ENCODE measurements around the gene PGAP3.

The PGAP3 gene

GRCh38 chr17:39639043-39639442 is 48.8 kb downstream of the PGAP3 start:
- DNase-seq (ENCODE audit: low read depth in 2 of 2): no peak

- no peak for DNase-seq (ENCODE audit: low read depth in 2 of 2)
Measured at GRCh38 chr17:39638317-39638716, 49.5 kb downstream of the PGAP3 start.

DNA sequence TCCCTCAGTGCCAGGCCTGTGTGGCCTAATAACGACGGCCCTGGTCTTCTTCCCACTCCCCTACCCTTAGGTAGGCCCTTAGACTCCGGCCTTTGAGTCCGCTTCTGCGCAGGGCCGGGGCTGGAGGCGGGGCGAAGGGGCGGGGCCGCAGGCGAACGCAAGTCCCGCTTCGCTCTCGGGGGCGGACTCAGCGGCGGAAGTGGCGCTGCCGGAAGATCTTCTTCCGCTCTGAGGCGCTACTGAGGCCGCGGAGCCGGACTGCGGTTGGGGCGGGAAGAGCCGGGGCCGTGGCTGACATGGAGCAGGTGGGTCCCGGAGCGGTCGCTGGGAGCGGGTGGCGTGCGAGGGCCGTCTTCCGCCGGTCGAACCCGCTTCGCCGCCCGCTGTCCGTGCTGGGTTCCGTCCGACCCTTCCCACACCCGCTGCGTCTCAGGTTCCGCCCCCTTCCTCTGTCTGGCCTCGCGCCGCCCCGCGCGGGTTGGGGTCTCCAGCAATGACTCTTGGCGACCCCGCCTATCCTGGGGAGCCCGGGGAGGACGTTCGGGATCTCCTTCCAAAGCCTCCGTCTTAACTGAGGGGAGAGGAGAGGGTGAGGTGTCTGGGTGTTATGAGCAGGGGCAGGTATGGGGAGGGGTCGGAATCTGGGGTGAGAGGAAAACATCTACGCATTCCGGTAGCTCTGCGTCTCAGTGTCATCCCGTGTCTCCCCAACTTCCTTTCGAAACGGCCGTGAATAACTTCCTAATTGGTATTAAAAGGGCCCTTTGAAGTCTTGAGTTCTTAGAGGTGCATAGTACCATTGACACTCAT is 50.7 kb downstream of the PGAP3 start, which contains the start of gene STARD3:
Gene STARD3 (plus strand): TSS at position 218 of the 810 bp plus-strand sequence. CDS start 16,388 bp downstream, outside the sequence.
- peak; percentile 82 to 93 for DNase-seq (ENCODE audit: low read depth in 2 of 2)

DNA sequence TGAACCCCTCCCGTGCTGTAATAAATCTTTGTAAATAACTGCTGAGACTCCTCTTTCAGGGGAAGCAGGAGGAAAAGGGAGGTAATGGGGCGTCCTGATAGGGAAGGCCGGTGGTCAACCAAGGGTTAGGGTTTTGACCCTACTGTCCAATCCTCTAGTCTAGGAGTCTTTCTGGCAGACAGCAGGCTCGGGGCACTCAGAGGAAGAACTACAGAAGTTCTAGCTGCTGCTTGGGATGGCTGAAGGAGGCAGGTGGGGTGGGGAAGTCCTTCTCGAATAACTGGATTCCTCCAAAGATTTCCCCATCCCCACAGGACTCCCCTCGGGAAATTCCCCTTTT is 51.3 kb downstream of the PGAP3 start:
- DNase-seq (ENCODE audit: low read depth in 2 of 2): no peak

GRCh38 chr17:39635614-39636176 is 52.2 kb downstream of the PGAP3 start:
- no peak for DNase-seq (ENCODE audit: low read depth in 2 of 2)

- no peak for DNase-seq (ENCODE audit: low read depth in 2 of 2)
Measured at GRCh38 chr17:39634384-39634871, 53.4 kb downstream of the PGAP3 start.

DNA sequence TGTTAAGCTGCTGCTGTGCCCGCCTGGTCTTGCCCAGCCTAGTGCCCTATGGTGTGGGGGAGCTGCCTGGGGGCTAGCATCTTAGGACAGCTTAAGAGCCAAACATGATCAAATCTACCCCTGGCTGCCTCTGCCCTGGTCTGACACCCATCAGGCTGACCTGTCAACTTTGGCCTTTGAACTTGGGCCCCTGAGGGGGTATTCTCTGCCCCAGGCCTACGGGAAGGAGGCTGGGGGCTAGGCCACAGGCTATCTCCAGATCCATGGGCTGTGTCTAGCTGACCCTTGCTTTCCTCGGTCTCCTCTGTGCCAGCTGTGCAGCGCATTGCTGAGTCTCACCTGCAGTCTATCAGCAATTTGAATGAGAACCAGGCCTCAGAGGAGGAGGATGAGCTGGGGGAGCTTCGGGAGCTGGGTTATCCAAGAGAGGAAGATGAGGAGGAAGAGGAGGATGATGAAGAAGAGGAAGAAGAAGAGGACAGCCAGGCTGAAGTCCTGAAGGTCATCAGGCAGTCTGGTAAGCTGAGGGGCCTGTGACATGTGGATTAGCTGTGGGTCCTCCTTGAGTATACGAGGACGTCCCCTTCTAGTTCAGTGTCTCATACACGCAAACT is 54.2 kb downstream of the PGAP3 start:
- DNase-seq (ENCODE audit: low read depth in 2 of 2): no peak

DNA sequence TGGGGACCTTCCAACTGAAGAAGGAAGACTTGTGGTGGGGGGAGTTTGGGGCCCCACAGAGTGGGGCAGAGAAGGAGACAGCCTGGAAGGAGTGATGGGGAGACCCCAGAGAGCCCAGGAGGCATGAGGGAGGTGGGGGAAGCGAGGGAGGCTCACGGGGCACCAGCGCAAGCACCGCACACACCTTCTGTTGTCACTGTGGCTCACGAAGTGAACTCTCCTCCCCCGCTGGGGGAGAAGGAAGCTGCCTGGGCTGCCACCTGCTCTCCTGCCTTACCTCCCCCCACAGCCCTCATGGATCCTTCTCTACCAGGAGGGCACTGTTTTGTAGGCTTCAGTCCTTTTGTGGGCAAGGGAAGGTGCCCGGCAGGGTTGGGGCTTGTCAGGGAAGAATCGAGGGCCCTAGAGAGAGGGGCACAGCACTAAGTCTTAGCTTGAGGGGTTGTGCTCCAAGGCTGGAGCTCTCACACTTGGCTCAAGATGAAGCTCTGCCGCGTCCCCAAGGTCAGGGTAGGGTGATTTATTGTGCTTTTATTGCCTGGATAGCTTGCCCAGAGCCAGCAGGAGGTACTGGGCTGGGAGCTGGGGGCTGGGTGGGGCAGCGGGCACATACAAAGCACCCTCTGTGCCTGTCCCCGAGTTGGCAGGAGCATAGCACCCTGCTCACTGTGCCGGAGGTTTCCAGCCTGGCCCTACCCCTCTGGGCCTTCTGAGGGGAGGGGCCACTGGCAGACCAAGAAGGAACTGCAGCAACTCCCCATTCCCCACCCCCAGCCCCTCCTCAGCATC is 55.5 kb downstream of the PGAP3 start:
- no peak for DNase-seq (ENCODE audit: low read depth in 2 of 2)

GRCh38 chr17:39631403-39631802 is 56.5 kb downstream of the PGAP3 start:
- DNase-seq (ENCODE audit: low read depth in 2 of 2): no peak

DNA sequence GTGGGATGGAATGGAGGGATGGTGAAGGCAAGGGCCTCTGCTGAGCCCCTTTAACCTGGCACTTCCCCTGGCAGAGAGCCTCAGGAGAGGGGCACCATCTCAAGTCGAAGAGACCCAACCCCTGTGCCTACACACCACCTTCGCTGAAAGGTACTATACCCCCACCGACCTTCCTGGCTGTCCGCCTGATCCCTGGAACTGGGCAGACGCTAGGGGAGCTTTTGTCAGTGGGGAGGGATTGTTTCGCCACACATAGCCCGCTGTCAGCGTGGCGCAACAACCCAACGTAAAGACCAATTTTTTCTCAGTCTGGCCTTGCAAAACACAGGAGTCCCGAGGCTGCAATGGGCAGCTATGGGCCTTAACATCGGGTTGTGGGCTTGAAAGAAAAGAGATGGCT is 58.0 kb downstream of the PGAP3 start:
- no peak for DNase-seq (ENCODE audit: low read depth in 2 of 2)

DNA sequence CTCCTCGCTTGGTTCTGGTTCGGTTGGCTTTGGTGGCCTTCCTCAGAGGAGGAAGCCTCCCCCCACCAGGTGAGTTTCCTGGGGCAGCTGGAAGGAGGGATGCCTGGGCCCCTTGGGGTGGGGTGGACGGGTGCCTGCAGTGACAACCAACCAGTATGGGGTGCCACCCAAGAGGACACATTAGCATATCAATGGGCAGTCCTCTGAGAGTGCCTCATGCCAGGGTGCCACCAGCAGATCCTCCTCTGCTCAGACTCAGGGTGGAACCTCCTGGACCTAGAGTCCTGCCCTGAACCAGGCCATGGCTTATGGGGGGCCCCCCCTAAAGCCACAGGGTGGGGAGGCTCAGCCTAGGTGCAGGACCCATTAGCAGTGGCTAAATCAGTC is 58.4 kb downstream of the PGAP3 start:
- DNase-seq (ENCODE audit: low read depth in 2 of 2): no peak

GRCh38 chr17:39628655-39629493 is 59.0 kb downstream of the PGAP3 start:
- no peak for DNase-seq (ENCODE audit: low read depth in 2 of 2)

DNA sequence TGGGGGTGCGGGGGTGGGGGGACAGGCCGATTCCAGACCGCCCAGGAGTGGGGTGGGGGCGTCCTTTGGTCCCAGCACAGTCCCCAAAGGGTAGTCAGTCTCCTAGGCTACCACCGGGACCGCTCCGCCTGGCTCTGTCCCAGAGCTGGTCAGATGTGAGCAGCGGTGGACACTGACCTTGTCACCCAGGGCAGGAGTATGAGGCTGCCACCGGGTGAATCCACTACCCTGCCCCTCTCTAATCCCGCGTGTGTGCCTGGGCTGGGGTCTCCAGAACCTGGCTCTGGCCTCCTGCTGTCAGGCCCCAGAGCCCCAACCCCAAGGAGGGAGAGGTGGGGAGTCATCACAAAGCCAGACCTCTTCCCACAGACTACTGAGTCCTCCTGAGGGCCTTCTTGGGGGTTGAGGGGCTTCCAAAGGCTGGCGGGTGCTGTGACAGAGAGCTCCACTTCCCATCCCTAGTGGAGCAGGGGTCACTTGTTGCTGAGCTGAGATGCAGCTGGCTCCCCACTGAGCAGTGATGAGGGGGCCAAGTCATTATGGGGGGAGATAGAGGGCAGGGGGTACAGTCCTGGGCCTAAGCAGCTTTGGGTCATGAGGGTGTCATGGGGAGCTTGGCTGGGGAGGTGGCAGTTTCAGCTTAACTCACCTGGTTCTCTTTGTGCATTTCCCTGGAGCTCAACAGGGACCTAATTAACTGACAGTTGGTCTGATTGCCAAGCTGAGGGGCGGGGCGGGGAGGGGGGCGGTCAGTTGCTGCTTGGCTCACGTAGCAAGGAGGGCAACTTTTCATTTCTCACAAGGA is 59.9 kb downstream of the PGAP3 start:
- no peak for DNase-seq (ENCODE audit: low read depth in 2 of 2)

GRCh38 chr17:39627047-39627711 is 60.7 kb downstream of the PGAP3 start:
- DNase-seq (ENCODE audit: low read depth in 2 of 2): no peak

DNA sequence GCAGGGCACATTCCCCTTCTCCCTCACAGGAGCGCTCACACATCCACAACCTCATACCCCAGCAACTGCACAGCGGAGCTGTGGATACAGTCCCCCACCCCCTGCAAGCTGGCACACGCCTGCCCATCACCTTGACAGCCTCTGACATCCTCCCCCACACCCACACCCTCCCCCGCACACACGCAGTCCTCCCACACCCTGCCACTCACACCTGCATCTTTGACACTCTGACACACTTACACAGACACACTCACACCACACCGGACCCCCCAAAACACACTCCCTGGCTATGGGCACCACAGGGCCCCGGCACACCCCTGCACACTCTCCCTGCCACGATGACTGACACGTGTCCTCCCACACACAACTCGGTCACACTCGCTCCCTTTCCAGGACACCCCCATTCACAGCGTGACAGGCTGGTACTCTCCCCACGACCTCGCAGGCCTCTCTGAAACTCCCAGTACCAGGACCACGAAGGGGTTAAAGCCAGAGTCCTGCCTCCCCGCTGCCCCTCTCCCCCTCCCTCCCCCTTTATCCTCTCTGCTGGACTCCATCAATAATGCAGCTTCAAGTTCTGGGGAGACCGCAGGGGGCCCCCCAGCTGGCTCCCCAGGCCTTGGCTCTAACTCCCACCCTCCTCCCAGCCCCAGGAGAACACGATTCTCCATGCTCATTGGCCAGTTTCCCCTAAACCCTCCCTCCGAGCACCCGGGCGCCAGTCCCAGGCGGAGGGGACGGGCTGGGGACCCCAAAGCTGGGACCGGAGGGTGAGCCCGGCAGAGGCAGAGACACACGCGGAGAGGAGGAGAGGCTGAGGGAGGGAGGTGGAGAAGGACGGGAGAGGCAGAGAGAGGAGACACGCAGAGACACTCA is 61.4 kb downstream of the PGAP3 start, which contains the start of gene PPP1R1B:
Gene PPP1R1B (plus strand): TSS at position 782 of the 876 bp plus-strand sequence. CDS start 441 bp downstream, outside the sequence.
- DNase-seq (ENCODE audit: low read depth in 2 of 2): no peak

DNA sequence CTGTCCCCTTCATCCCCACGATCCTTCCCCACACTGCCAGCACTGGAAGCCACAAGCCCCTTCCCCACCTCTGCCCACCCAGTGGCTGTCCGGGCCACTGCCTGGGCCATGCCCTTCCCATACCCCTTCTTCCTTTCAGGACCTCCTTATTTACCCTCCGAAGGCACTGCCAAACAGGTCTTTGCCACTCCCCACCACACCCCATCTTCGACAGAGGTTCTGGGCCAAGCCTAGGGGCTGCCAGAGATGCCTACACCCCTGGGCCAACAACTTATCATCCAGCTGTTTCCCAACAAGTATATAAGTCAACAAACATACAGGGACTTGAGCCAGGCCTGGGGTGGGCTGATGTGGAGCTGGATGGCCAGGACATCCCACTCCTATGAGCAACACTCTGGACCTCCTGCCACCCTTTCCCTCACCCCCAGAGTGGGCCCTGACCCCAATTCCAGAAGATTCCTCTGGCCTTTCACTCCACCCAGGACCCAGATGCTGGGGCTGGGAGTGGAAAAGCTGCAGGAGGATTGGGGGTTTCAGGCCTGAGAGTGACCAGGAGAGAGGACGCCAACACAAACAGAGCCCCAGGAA is 62.6 kb downstream of the PGAP3 start:
- no peak for DNase-seq (ENCODE audit: low read depth in 2 of 2)

DNA sequence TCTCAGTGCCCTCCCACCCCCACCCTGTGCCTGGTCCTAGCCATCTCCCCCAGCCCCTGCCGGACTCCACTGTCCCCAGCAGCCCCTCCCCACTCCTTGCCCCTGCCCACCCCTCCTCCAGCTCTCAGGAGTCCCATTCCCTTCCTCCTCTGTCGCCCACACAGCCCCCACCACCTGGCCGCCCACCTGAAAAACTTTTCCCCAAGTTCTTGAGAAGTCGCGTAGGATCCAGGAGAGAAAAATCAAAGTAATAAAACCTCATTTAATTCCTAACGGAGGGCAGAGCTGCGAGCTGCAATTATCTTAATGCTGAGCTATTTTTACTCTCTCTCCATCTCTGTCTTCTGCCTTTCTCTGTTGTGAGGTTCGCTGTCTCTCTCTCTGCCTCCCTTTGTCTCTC is 63.5 kb downstream of the PGAP3 start:
- DNase-seq (ENCODE audit: low read depth in 2 of 2): no peak

- peak; percentile 84 to 85 for DNase-seq (ENCODE audit: low read depth in 2 of 2)
Measured at GRCh38 chr17:39623356-39623950, 64.4 kb downstream of the PGAP3 start.

Measured in stimulated activated CD4-positive, alpha-beta T cell treated with anti-CD3 and anti-CD28 coated beads, Interleukin-1b, Interleukin-23, amount 100 ng/mL, for 4 hours (primary cell).